ENCODE results near the gene STK32C.

DNA sequence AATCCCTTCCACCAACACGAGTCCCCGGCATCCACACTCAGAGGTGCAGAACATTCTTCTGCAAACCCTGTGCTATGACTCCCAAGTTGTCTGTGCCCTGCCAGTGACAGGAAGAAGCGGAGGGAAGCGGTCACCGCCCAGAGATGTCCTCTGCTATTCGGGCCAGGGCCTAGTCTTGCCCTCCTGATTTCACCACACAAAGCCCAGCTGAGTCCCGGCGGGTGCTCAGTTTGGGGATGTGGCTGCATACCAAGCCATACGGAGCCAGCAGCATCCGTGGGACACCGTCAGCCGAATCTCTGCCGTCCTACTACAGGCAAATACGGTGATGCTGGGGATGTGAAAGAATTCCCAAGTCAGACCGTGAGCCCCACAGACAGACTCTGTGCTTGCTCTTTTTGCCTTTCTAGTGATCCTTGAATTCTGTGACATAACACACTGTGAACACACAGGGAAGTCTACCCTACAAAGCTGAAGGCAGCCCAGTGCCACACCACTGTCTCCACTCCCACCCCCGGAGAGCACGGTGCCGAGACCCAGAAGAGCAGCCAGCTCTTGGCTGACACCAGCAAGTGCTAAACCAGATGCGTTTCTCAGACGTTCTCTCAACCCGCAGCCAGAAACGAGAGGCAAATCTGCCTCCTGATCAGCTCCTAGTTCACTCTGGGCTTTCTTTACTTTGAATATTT lies 2.0 kb downstream of the STK32C start:
- TF ChIP-seq EP300 (IDR thresholded peaks at IDR 0.05) (no peak), POLR2A (IDR thresholded peaks at IDR 0.05) (no peak), POLR2AphosphoS5 (IDR thresholded peaks at IDR 0.05) (no peak)
- TF ChIP-seq, protein P1, sequence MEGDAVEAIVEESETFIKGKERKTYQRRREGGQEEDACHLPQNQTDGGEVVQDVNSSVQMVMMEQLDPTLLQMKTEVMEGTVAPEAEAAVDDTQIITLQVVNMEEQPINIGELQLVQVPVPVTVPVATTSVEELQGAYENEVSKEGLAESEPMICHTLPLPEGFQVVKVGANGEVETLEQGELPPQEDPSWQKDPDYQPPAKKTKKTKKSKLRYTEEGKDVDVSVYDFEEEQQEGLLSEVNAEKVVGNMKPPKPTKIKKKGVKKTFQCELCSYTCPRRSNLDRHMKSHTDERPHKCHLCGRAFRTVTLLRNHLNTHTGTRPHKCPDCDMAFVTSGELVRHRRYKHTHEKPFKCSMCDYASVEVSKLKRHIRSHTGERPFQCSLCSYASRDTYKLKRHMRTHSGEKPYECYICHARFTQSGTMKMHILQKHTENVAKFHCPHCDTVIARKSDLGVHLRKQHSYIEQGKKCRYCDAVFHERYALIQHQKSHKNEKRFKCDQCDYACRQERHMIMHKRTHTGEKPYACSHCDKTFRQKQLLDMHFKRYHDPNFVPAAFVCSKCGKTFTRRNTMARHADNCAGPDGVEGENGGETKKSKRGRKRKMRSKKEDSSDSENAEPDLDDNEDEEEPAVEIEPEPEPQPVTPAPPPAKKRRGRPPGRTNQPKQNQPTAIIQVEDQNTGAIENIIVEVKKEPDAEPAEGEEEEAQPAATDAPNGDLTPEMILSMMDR (IDR thresholded peaks at IDR 0.05): no peak

All from upper lobe of left lung (tissue), 4 donors.